Coronary artery (tissue), 2 donors: ENCODE measurements around the gene GEMIN7.

ENCODE experiments used
- DNase-seq: peaks from one replicate; pipeline ENCODE4 v3.0.0-alpha.2; 2017; ENCODE audit warnings: low spot score
- H3K27ac ChIP-seq, 2 donors: fragments of 200-600 bp; sonication (generic); one replicate each; pipeline ENCODE4 v1.5.1; 2016 to 2019
- H3K4me3 ChIP-seq: fragments of 200-600 bp; sonication (generic); 2 replicates; pipeline ENCODE4 v1.5.1; 2016; ENCODE audit warnings: mild to moderate bottlenecking, moderate library complexity
- TF ChIP-seq, protein P1 (sequence below): fragments of 200-600 bp; sonication (generic); IDR thresholded peaks from one replicate; pipeline ENCODE4 v1.5.1; 2019; ENCODE audit warnings: antibody characterized with exemption

The GEMIN7 gene

GRCh38 chr19:45107621-45108150 is 28.6 kb downstream of the GEMIN7 start:
- H3K27ac ChIP-seq: no peak overlapping the region
- TF ChIP-seq, protein P1, sequence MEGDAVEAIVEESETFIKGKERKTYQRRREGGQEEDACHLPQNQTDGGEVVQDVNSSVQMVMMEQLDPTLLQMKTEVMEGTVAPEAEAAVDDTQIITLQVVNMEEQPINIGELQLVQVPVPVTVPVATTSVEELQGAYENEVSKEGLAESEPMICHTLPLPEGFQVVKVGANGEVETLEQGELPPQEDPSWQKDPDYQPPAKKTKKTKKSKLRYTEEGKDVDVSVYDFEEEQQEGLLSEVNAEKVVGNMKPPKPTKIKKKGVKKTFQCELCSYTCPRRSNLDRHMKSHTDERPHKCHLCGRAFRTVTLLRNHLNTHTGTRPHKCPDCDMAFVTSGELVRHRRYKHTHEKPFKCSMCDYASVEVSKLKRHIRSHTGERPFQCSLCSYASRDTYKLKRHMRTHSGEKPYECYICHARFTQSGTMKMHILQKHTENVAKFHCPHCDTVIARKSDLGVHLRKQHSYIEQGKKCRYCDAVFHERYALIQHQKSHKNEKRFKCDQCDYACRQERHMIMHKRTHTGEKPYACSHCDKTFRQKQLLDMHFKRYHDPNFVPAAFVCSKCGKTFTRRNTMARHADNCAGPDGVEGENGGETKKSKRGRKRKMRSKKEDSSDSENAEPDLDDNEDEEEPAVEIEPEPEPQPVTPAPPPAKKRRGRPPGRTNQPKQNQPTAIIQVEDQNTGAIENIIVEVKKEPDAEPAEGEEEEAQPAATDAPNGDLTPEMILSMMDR: no peak
- DNase-seq: no peak
- H3K4me3 ChIP-seq: no peak overlapping the region

- no peak for DNase-seq
- H3K4me3 ChIP-seq: no peak overlapping the region
- no peak overlapping the region for H3K27ac ChIP-seq
- TF ChIP-seq, protein P1: no peak
Observed at GRCh38 chr19:45110851-45111266, 31.8 kb downstream of the GEMIN7 start.

DNA sequence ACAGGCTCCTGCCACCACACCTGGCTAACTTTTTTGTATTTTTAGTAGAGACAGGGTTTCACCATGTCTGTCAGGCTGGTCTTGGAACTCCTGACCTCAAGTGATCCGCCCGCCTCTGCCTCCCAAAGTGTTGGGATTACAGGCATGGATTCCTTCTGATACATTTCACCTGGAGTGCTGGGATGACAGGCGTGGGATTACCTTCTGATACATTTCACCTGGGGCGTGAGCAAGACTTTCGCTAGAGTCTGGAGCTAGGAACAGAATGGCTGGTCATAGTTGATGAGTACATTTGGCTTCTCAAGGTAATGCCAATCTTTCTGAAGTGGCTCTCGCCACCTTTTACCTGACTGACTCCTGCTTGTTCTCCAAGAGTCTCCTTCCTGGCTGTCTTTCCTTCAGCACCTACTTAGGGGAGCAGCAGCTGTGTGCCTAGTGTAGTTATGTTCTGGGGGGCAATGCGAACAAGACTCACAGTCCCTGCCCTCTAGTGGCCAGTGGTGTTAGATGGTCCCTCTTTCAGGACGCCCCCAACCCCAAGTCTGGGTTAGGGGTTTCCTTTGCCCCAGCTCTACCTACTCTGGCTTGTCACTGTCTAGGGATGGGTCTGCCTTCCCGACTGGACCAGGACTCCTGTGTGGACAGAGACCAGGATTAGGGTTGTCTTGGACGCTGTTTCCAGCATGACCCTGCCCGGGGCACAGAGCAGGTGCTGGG is 33.2 kb downstream of the GEMIN7 start:
- Histone ChIP-seq H3K27ac (no peak overlapping the region), H3K4me3 (no peak overlapping the region)
- no peak for DNase-seq
- TF ChIP-seq, protein P1: no peak

GRCh38 chr19:45113628-45114027 is 34.6 kb downstream of the GEMIN7 start:
- H3K27ac ChIP-seq: no peak overlapping the region
- TF ChIP-seq, protein P1: no peak
- no peak overlapping the region for H3K4me3 ChIP-seq
- no peak for DNase-seq

- DNase-seq: no peak
- H3K27ac ChIP-seq: no peak overlapping the region
- TF ChIP-seq, protein P1: no peak
- no peak overlapping the region for H3K4me3 ChIP-seq
Observed at GRCh38 chr19:45114116-45114515, 35.1 kb downstream of the GEMIN7 start.

DNA sequence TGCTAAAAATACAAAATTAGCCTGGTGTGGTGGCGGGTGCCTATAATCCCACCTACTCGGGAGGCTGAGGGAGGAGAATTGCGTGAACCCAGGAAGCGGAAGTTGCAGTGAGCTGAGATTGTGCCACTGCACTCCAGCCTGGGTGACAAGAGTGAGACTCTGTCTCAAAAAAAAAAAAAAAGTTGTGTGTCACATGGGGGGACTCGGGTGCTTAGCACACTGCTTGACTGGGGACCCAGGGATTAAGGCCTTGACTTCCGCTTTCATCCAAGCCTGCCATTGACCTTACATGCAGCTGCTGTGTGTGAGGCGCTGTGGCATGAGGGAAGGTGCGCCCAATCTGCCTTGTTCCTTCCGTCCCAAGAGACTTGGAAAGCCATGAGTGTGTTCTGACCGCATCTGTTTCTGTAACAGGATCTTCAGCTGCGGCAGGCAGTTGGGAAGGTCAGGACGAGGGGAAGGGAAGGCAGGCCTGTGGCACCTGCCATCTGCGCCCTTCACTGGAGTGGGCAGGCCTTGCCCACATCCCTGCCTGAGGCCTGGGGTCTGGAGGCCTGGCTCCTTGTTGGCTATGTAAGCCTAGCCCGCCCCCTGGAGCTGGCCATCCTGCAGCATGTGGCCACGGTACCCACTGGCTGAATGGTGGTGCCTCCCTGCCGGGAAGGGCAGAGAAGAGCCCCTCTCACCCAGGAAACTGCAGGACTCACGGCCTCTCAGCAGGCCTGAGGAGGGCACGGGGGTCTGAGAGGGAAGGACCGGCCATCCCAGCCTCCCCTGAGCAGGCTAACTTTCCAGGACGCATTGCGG is 37.0 kb downstream of the GEMIN7 start:
- TF ChIP-seq, protein P1: no peak
- Histone ChIP-seq H3K4me3 (no peak overlapping the region), H3K27ac (no peak overlapping the region)
- no peak for DNase-seq
